K562 (cell line): Measurements from ENCODE around the gene SLC5A6. TPM values are rescaled to one million over a fixed set of nuclear protein-coding genes. Genes with fewer than 3 reads are reported as not detected.

Experiments
- ATAC-seq: fragments of 200-7000 bp; cut with Tn5 transposase; 3 replicates; pipeline ENCODE4 v1.9.1; 2020; ENCODE audit warnings: moderate library complexity
- BruUV-seq: library from RNA; stranded (reverse); fragments of 400-500 nt; replicated peaks from 2 replicates; lab custom pipeline; 2021; lab: Mats Ljungman, UMichigan
- CTCF ChIA-PET: fragments of 300-600 bp; formaldehyde crosslinking; extraction: SDS; loops from one replicate; lab custom pipeline; 2021; ENCODE audit warnings: low intra/inter-chr PET ratio; lab: Yijun Ruan, JAX
- POLR2A ChIA-PET: fragments of 300-600, 350-650 bp; sonication (Branson Sonifier 250); formaldehyde crosslinking; extraction: SDS; loops from one replicate; lab custom pipeline; 2021; ENCODE audit warnings: antibody characterized with exemption, inconsistent platforms; lab: Yijun Ruan, JAX
- DNase-seq, 4 experiments: peaks; one replicate each; pipeline versions ENCODE4 v3.0.0 to v3.0.0-alpha.2; 2011 to 2018; ENCODE audit warnings: low spot score in 3 of 4, mixed read lengths in 3 of 4; ENCODE audit errors: extremely low read depth in 1 of 4
- FAIRE-seq: peaks from 2 replicates; lab custom pipeline; 2011; peaks lifted over from hg19 to GRCh38; lab: Jason Lieb, UNC
- H2AFZ ChIP-seq: 2 replicates; pipeline ENCODE4 v1.6.0; 2011; ENCODE audit warnings: low read depth, low read length, control low read depth, inconsistent platforms
- H3K27ac ChIP-seq: fragments of 200-600 bp; 3 replicates; pipeline ENCODE4 v1.8.0; 2011; ENCODE audit warnings: low read depth, mild to moderate bottlenecking, control low read depth, inconsistent platforms, low read length, moderate library complexity, mixed read lengths; ENCODE audit errors: extremely low read depth
- H3K27me3 ChIP-seq, 2 experiments: fragments of 300-600 bp in 1 of 2; 2 replicates in 1 of 2; 3 replicates in 1 of 2; pipeline versions ENCODE4 v1.6.0 to v1.8.0; 2011; ENCODE audit warnings: inconsistent platforms in 2 of 2, low read length in 2 of 2, mild to moderate bottlenecking in 1 of 2, mixed read lengths in 1 of 2, moderate library complexity in 1 of 2; ENCODE audit not compliant: control insufficient read depth in 2 of 2, insufficient read depth in 2 of 2
- H3K36me3 ChIP-seq: fragments of 300-600 bp; 3 replicates; pipeline ENCODE4 v1.8.0; 2011; ENCODE audit warnings: mild to moderate bottlenecking, low read length, inconsistent platforms; ENCODE audit not compliant: control insufficient read depth, insufficient read depth
- H3K4me1 ChIP-seq, 2 experiments: fragments of 200-600 bp in 1 of 2; replicated peaks in 1 of 2; 2 replicates in 1 of 2; 3 replicates in 1 of 2; pipeline versions ENCODE4 v1.5.1 to v1.8.0; 2011; ENCODE audit warnings: inconsistent platforms in 2 of 2, low read length in 2 of 2, mild to moderate bottlenecking in 1 of 2, mixed read lengths in 1 of 2, moderate library complexity in 1 of 2; ENCODE audit not compliant: control insufficient read depth in 2 of 2, insufficient read depth in 2 of 2
- H3K4me2 ChIP-seq: 2 replicates; pipeline ENCODE4 v1.6.1; 2011; ENCODE audit warnings: low read length, control low read depth, inconsistent platforms, mixed read lengths; ENCODE audit not compliant: insufficient read depth
- H3K4me3 ChIP-seq: fragments of 200-600 bp; sonication (generic), shearing (Covaris generic); 2 replicates; pipeline ENCODE4 v1.5.1; 2016; ENCODE audit warnings: control low read depth, inconsistent platforms
- H3K79me2 ChIP-seq: fragments of 200-600 bp; 3 replicates; pipeline ENCODE4 v1.8.0; 2011; ENCODE audit warnings: low read length, inconsistent platforms; ENCODE audit not compliant: control insufficient read depth, insufficient read depth
- H3K9ac ChIP-seq, 2 experiments: 2 replicates each; pipeline versions ENCODE4 v1.6.0 to v1.6.1; 2011; ENCODE audit warnings: low read depth in 2 of 2, low read length in 2 of 2, control low read depth in 1 of 2, inconsistent platforms in 1 of 2, mild to moderate bottlenecking in 1 of 2, mixed read lengths in 1 of 2; ENCODE audit not compliant: insufficient read depth in 1 of 2
- H3K9me1 ChIP-seq: one replicate; pipeline ENCODE4 v1.6.0; 2011; ENCODE audit warnings: inconsistent platforms, mild to moderate bottlenecking, low read length, moderate library complexity; ENCODE audit not compliant: control insufficient read depth, insufficient read depth
- H3K9me3 ChIP-seq: replicated peaks from 2 replicates; pipeline ENCODE4 v1.5.1; 2011; ENCODE audit warnings: low read depth, low read length, inconsistent platforms; ENCODE audit not compliant: control insufficient read depth, insufficient read depth
- H4K20me1 ChIP-seq: replicated peaks from 2 replicates; pipeline ENCODE4 v1.6.1; 2011; ENCODE audit warnings: low read length, inconsistent platforms, mixed read lengths; ENCODE audit not compliant: control insufficient read depth, insufficient read depth
- ZNF263 ChIP-seq: sonication (generic); formaldehyde crosslinking; IDR thresholded peaks from 2 replicates; pipeline ENCODE4 v1.8.0; 2022; ENCODE audit warnings: mild to moderate bottlenecking, missing genetic modification reagents, borderline replicate concordance
- ZNF609 ChIP-seq: sonication (generic); formaldehyde crosslinking; IDR thresholded peaks from 2 replicates; pipeline ENCODE4 v1.8.1; 2023; ENCODE audit warnings: missing genetic modification reagents, mild to moderate bottlenecking, borderline replicate concordance
- WGBS: fragments of 100-300 bp; shearing (Covaris generic); methylation state at CpG from one replicate; pipeline ENCODE4 v1.1.6; 2016; ENCODE audit warnings: low coverage, mixed read lengths; ENCODE audit not compliant: insufficient coverage; ENCODE audit errors: missing lambda C conversion rate; 5-methylcytosine and 5-hydroxymethylcytosine counted together
- in situ Hi-C: fragments of 300-500 bp; cut with MboI; formaldehyde crosslinking; loops from 4 replicates; pipeline ENCODE4 v1.15.0; 2018; ENCODE audit warnings: inconsistent platforms, mixed read lengths
- intact Hi-C: fragments of 100-400 bp; cut with micrococcal nuclease; formaldehyde crosslinking; loops from 2 replicates; pipeline ENCODE4 v1.14.2; 2022
- polyA plus RNA-seq, 8 experiments: library from polyadenylated mRNA; depleted of rRNA in 4 of 8; stranded (reverse) in 5 of 8; unstranded in 3 of 8; fragments of >200 nt; fragmentation: Nextera tagmentation in 2 of 8; fragmentation: Illumina TruSeq in 1 of 8; extraction: Ambion mirVana in 2 of 8; extraction: Trizol in 1 of 8; gene quantifications; 2 replicates each; pipeline versions ENCODE4 v1.2.1 to v1.2.3, GENCODE V29; 2011 to 2014; ENCODE audit warnings: inconsistent platforms in 1 of 8, missing spikeins in 1 of 8
- total RNA-seq, 7 experiments: library from RNA; depleted of rRNA in 6 of 7; stranded (reverse); fragments of >200 nt in 6 of 7; fragmentation: Illumina TruSeq in 2 of 7; extraction: Trizol in 2 of 7; gene quantifications; 2 replicates each; pipeline versions ENCODE4 v1.2.1 to v1.2.3, GENCODE V29; 2011 to 2021; ENCODE audit warnings: low replicate concordance in 1 of 7

SLC5A6 gene
- total and polyA plus RNA-seq, 9 of the 15 experiments (the other 6 are each of a cell fraction or from before 2014, with no cell fraction given) = 32.6 to 137 (median 107) TPM

DNA sequence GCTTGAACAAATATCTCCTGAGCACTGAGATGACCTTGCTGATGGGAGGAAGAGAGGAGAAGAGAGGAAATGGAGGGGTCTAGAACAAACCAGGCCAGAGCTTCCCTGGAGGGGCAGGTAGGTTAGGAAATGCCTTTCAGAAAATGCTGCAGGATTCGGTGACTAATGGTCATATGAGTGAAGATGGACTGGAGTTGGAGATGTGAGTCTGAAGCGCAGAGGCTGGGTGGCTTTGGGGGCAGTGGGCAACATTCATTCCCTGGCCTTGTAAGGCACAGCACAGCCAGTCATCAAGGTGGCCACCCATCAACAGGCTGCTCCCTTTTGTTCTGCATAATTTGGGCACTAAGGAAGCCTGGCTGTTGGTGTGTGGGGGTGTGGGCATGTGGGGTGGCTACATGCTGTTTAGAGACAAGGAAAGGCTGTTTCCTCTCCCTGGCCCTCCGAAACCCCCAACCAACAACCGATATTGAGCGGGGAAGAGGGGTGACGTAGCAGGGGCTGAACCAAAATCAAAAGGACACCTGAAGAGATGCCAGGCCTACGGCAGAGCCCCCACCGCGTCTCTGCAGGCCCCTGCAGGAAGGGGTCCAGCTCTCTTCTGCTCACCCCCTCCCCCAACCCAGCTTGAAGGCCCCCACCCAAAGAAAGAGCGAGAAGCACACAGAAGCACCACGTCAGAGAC is 49.3 kb upstream of the SLC5A6 start:
- no peak overlapping the region for H3K9ac ChIP-seq
- 0 out of 2 replicates have a peak, but pooled peaks have one; percentile 1 for TF ChIP-seq ZNF263 (CRISPR knock-in tag)
- no peak for TF ChIP-seq ZNF609 (CRISPR knock-in tag)
- TF ChIP-seq, all 486 proteins: peak for 1
- Histone ChIP-seq H3K4me3 (no peak overlapping the region), H3K9me1 (no peaks in the 10 kb centered on the region), H3K79me2 (no peaks in the 10 kb centered on the region), H3K4me2 (no peak overlapping the region), H3K4me1 (peaks cover 0 to 46% of the 10 kb centered on the region in 2 experiments; a peak in 3 of 5 replicates), H3K36me3 (no peaks in the 10 kb centered on the region), H3K27me3 (peaks cover 31 to 46% of the 10 kb centered on the region in 2 experiments; a peak in 4 of 5 replicates), H3K9me3 (no peaks in the 10 kb centered on the region; the same call in 1 of the 2 replicates), H3K27ac (no peak overlapping the region), H4K20me1 (no peaks in the 10 kb centered on the region; the same call in 1 of the 2 replicates), H2AFZ (no peak overlapping the region)
- CTCF ChIA-PET = no interaction called here
- DNase-seq = no peak
- POLR2A ChIA-PET = interaction anchor here (1.0 kb wide), 1 partner anchor 9 kb away, joined by 4 read pairs; no protein-coding TSS in a partner anchor
- WGBS = 33% methylated on average over 8 of the region's 11 CpGs
- BruUV-seq = no TSS peak
- in situ Hi-C loops = no loop called here
- no peak for ATAC-seq
- intact Hi-C loops = no loop called here
- FAIRE-seq = no peak
